Trophoblast cell (in vitro differentiated cells and primary cell): ENCODE data around the gene TECR.

Experiments
- DNase-seq, 2 donors: peaks; one replicate each; pipeline ENCODE4 v3.0.0-alpha.2; 2016
- H2AFZ ChIP-seq: 2 replicates; pipeline ENCODE4 v1.6.1; 2013; ENCODE audit warnings: low read length, moderate library complexity, mild to moderate bottlenecking; ENCODE audit not compliant: insufficient read depth, poor library complexity
- H2AK5ac ChIP-seq: 2 replicates; pipeline ENCODE4 v1.6.1; 2013; ENCODE audit warnings: mild to moderate bottlenecking, low read length
- H2BK120ac ChIP-seq: 2 replicates; pipeline ENCODE4 v1.6.1; 2013; ENCODE audit warnings: low read length, mild to moderate bottlenecking, moderate library complexity; ENCODE audit not compliant: insufficient read depth, poor library complexity
- H2BK12ac ChIP-seq: 2 replicates; pipeline ENCODE4 v1.6.1; 2013; ENCODE audit warnings: mild to moderate bottlenecking, low read length, moderate library complexity
- H2BK5ac ChIP-seq: 2 replicates; pipeline ENCODE4 v1.6.1; 2013; ENCODE audit warnings: low read length, low read depth, moderate library complexity, mild to moderate bottlenecking; ENCODE audit not compliant: poor library complexity
- H3K14ac ChIP-seq: 2 replicates; pipeline ENCODE4 v1.6.1; 2013; ENCODE audit warnings: mild to moderate bottlenecking, low read length
- H3K18ac ChIP-seq: 2 replicates; pipeline ENCODE4 v1.6.1; 2013; ENCODE audit warnings: mild to moderate bottlenecking, low read length
- H3K23ac ChIP-seq: 2 replicates; pipeline ENCODE4 v1.6.1; 2013; ENCODE audit warnings: low read length
- H3K27ac ChIP-seq: 2 replicates; pipeline ENCODE4 v1.5.1; 2013; ENCODE audit warnings: low read depth, mild to moderate bottlenecking, inconsistent platforms, low read length, moderate library complexity
- H3K27me3 ChIP-seq: 2 replicates; pipeline ENCODE4 v1.6.1; 2013; ENCODE audit warnings: inconsistent platforms, mild to moderate bottlenecking, low read length, moderate library complexity; ENCODE audit not compliant: insufficient read depth
- H3K36me3 ChIP-seq, 2 experiments: 1 replicate in 1 of 2; 2 replicates in 1 of 2; pipeline ENCODE4 v1.6.1; 2013; ENCODE audit warnings: low read length in 2 of 2, mild to moderate bottlenecking in 2 of 2, moderate library complexity in 1 of 2; ENCODE audit not compliant: insufficient read depth in 2 of 2, control insufficient read depth in 1 of 2
- H3K4ac ChIP-seq: 2 replicates; pipeline ENCODE4 v1.6.1; 2013; ENCODE audit warnings: low read depth, mild to moderate bottlenecking, low read length, moderate library complexity
- H3K4me1 ChIP-seq, 2 experiments: 1 replicate in 1 of 2; 2 replicates in 1 of 2; pipeline ENCODE4 v1.6.1; 2013; ENCODE audit warnings: low read length in 2 of 2, mild to moderate bottlenecking in 2 of 2, moderate library complexity in 1 of 2; ENCODE audit not compliant: insufficient read depth in 2 of 2, control insufficient read depth in 1 of 2
- H3K4me2 ChIP-seq: 2 replicates; pipeline ENCODE4 v1.6.1; 2013; ENCODE audit warnings: inconsistent platforms, mild to moderate bottlenecking, low read length, moderate library complexity
- H3K4me3 ChIP-seq: 2 replicates; pipeline ENCODE4 v1.5.1; 2013; ENCODE audit warnings: mild to moderate bottlenecking, low read depth, low read length, inconsistent platforms
- H3K79me1 ChIP-seq: one replicate; pipeline ENCODE4 v1.6.1; 2013; ENCODE audit warnings: low read length
- H3K79me2 ChIP-seq: 2 replicates; pipeline ENCODE4 v1.6.1; 2013; ENCODE audit warnings: low read length, mild to moderate bottlenecking; ENCODE audit not compliant: control insufficient read depth, insufficient read depth, poor library complexity
- H3K9ac ChIP-seq: 2 replicates; pipeline ENCODE4 v1.6.1; 2013; ENCODE audit warnings: mild to moderate bottlenecking, low read length
- H3K9me3 ChIP-seq: 2 replicates; pipeline ENCODE4 v1.6.1; 2013; ENCODE audit warnings: low read depth, mild to moderate bottlenecking, control low read depth, inconsistent platforms, low read length; ENCODE audit not compliant: insufficient read depth
- H4K12ac ChIP-seq: 2 replicates; pipeline ENCODE4 v1.6.1; 2013; ENCODE audit warnings: low read depth, mild to moderate bottlenecking, low read length, moderate library complexity
- H4K8ac ChIP-seq: 2 replicates; pipeline ENCODE4 v1.6.1; 2013; ENCODE audit warnings: low read depth, mild to moderate bottlenecking, low read length, moderate library complexity
- H4K91ac ChIP-seq: one replicate; pipeline ENCODE4 v1.6.1; 2013; ENCODE audit warnings: low read depth, mild to moderate bottlenecking, low read length, moderate library complexity
- WGBS: extraction: QIAGEN DNeasy Blood & Tissue Kit; methylation state at CpG from one replicate; pipeline ENCODE4 v1.1.7; 2013; ENCODE audit warnings: missing lambda C conversion rate; ENCODE audit not compliant: insufficient read length, insufficient coverage; ENCODE audit errors: extremely low coverage; 5-methylcytosine and 5-hydroxymethylcytosine counted together

Gene TECR

GRCh38 chr19:14487370-14488125 is 41.8 kb upstream of the TECR start:
- Histone ChIP-seq H3K27me3 (no peaks in the 10 kb centered on the region), H4K12ac (no peak overlapping the region), H3K4me2 (no peak overlapping the region), H3K23ac (no peak overlapping the region), H3K79me2 (no peaks in the 10 kb centered on the region), H3K9me3 (peaks cover 2% of the 10 kb centered on the region), H3K4me1 (no peaks in the 10 kb centered on the region), H2BK120ac (no peak overlapping the region), H4K8ac (no peak overlapping the region), H2BK5ac (no peak overlapping the region), H3K79me1 (no peaks in the 10 kb centered on the region), H2AK5ac (no peak overlapping the region), H3K4ac (no peak overlapping the region), H2AFZ (no peak overlapping the region), H3K18ac (no peak overlapping the region), H3K9ac (no peak overlapping the region), H3K4me3 (no peak overlapping the region), H3K27ac (no peak overlapping the region), H3K14ac (no peak overlapping the region), H4K91ac (no peak overlapping the region), H3K36me3 (peaks cover 26 to 29% of the 10 kb centered on the region in 2 experiments), H2BK12ac (no peak overlapping the region)
- WGBS, result no CpG with 5 or more reads among the region's 16 CpGs
- DNase-seq, result no peak

- WGBS, result no CpG with 5 or more reads among the region's 5 CpGs
- Histone ChIP-seq H3K18ac (no peak overlapping the region), H3K4ac (no peak overlapping the region)
Measured at GRCh38 chr19:14492756-14493337, 36.5 kb upstream of the TECR start.

GRCh38 chr19:14494411-14494810 is 35.0 kb upstream of the TECR start:
- Histone ChIP-seq H3K9ac (no peak overlapping the region), H4K91ac (peak overlapping the region; percentile 19), H3K27me3 (no peaks in the 10 kb centered on the region), H2BK5ac (no peak overlapping the region), H3K79me1 (peaks cover 10% of the 10 kb centered on the region), H3K79me2 (peaks cover 13% of the 10 kb centered on the region), H3K4me3 (no peak overlapping the region), H2AFZ (no peak overlapping the region), H3K4me2 (peak overlapping the region; percentile 81), H2AK5ac (no peak overlapping the region), H3K36me3 (peaks cover 17 to 19% of the 10 kb centered on the region in 2 experiments), H3K23ac (no peak overlapping the region), H2BK12ac (peak overlapping the region; percentile 30), H2BK120ac (no peak overlapping the region), H3K18ac (peak overlapping the region; percentile 77), H3K27ac (no peak overlapping the region), H3K4me1 (peaks cover 7 to 10% of the 10 kb centered on the region in 2 experiments), H3K14ac (no peak overlapping the region), H4K8ac (no peak overlapping the region), H4K12ac (peak overlapping the region; percentile 20), H3K4ac (peak overlapping the region; percentile 98), H3K9me3 (peaks cover 2% of the 10 kb centered on the region)
- no peak for DNase-seq
- no CpG with 5 or more reads among the region's 4 CpGs for WGBS

More at GRCh38 chr19:14492756-14493337, 36.5 kb upstream of the TECR start:
- DNase-seq, result no peak
- H4K91ac ChIP-seq, result no peak overlapping the region
- no peak overlapping the region for H4K8ac ChIP-seq
- H2BK12ac ChIP-seq, result no peak overlapping the region
- H2BK120ac ChIP-seq, result no peak overlapping the region
- peaks cover 10% of the 10 kb centered on the region for H3K79me1 ChIP-seq
- H3K23ac ChIP-seq, result no peak overlapping the region
- H3K4me1 ChIP-seq, result peaks cover 7 to 10% of the 10 kb centered on the region in 2 experiments
- no peak overlapping the region for H3K4me3 ChIP-seq
- H3K27ac ChIP-seq, result no peak overlapping the region
- H3K4me2 ChIP-seq, result no peak overlapping the region
- no peak overlapping the region for H2AK5ac ChIP-seq
- H3K9ac ChIP-seq, result no peak overlapping the region
- H2AFZ ChIP-seq, result no peak overlapping the region
- H3K9me3 ChIP-seq, result peaks cover 2% of the 10 kb centered on the region
- H4K12ac ChIP-seq, result no peak overlapping the region
- H2BK5ac ChIP-seq, result no peak overlapping the region
- H3K14ac ChIP-seq, result no peak overlapping the region
- peaks cover 24 to 29% of the 10 kb centered on the region in 2 experiments for H3K36me3 ChIP-seq
- peaks cover 13% of the 10 kb centered on the region for H3K79me2 ChIP-seq
- no peaks in the 10 kb centered on the region for H3K27me3 ChIP-seq

GRCh38 chr19:14494910-14495671 is 34.3 kb upstream of the TECR start:
- Histone ChIP-seq H3K27ac (no peak overlapping the region), H3K4me3 (peak overlapping the region; percentile 79), H3K27me3 (no peaks in the 10 kb centered on the region), H2BK5ac (no peak overlapping the region), H4K8ac (peak overlapping the region; percentile 61), H3K4me2 (peak overlapping the region; percentile 81), H3K36me3 (peaks cover 16% of the 10 kb centered on the region in 2 experiments), H3K79me1 (peaks cover 10% of the 10 kb centered on the region), H4K91ac (peak overlapping the region; percentile 74), H2BK120ac (no peak overlapping the region), H3K14ac (peak overlapping the region; percentile 62), H4K12ac (peak overlapping the region; percentile 45), H2AFZ (peak overlapping the region; percentile 74), H3K79me2 (peaks cover 13% of the 10 kb centered on the region), H3K4me1 (peaks cover 7 to 10% of the 10 kb centered on the region in 2 experiments), H3K4ac (peak overlapping the region; percentile 98), H3K9ac (peak overlapping the region; percentile 69), H3K23ac (no peak overlapping the region), H3K18ac (peak overlapping the region; percentile 77), H2BK12ac (peak overlapping the region; percentile 51), H2AK5ac (peak overlapping the region; percentile 28), H3K9me3 (peaks cover 2% of the 10 kb centered on the region)
- peak in 1 of 2 donors; percentile 33 for DNase-seq
- no CpG with 5 or more reads among the region's 14 CpGs for WGBS
